ENCODE data around the gene ACAP1. TPM values are rescaled to one million over a fixed set of nuclear protein-coding genes. Genes with fewer than 3 reads are reported as not detected.
A peak's percentile ranks its signal among the peaks of the same experiment; 100 is the strongest.

ACAP1 gene
- total and polyA plus RNA-seq, 7 donors = 1.9 to 20.7 (median 12.2) TPM

- ATAC-seq = peak in 2 of 4 donors; percentile 43 to 49
Observed at GRCh38 chr17:7340179-7340578, 3.9 kb downstream of the ACAP1 start.

GRCh38 chr17:7341842-7342241 is 5.5 kb downstream of the ACAP1 start:
- peaks cover 0 to 15% (median 3%) of the 10 kb centered on the region in 3 donors for H3K27me3 ChIP-seq (ENCODE audit: insufficient read depth in 3 of 3, low read length in 2 of 3)
- intact Hi-C loops (cut with DNase I) = loop anchor here in 1 of 2 donors (10.0 kb wide), 1 partner anchor 77 kb away; the partner anchor contains the start of gene CLDN7
- 86 to 87% (median 87%) methylated on average over 13 of the region's 13 CpGs for WGBS, 3 donors

More at GRCh38 chr17:7340179-7340578, 3.9 kb downstream of the ACAP1 start:
- 54 to 67% (median 62%) methylated on average over 2 of the region's 2 CpGs for WGBS, 3 donors
- no peaks in the 10 kb centered on the region for H3K4me1 ChIP-seq
- peaks cover 0 to 25% (median 4%) of the 10 kb centered on the region in 3 donors for H3K27me3 ChIP-seq (ENCODE audit: insufficient read depth in 3 of 3, low read length in 2 of 3)
- intact Hi-C loops (cut with DNase I) = loop anchor here in 1 of 2 donors (10.0 kb wide), 1 partner anchor 75 kb away; the partner anchor contains the start of gene CLDN7
- H3K4me3 ChIP-seq = no peak overlapping the region
- H3K36me3 ChIP-seq (ENCODE audit: insufficient read depth in 1 of 2, low read depth in 1 of 2) = no peaks in the 10 kb centered on the region
- DNase-seq = no peak
- no peak overlapping the region for H3K27ac ChIP-seq
- H3K9me3 ChIP-seq = no peaks in the 10 kb centered on the region
- TF ChIP-seq CTCF (IDR thresholded peaks at IDR 0.05) = no peak

GRCh38 chr17:7343250-7343649 is 6.9 kb downstream of the ACAP1 start:
- no peak for ATAC-seq
- no peak for TF ChIP-seq CTCF (IDR thresholded peaks at IDR 0.05)
- no peak for DNase-seq
- Histone ChIP-seq H3K4me3 (no peak overlapping the region), H3K36me3 (ENCODE audit: insufficient read depth in 1 of 2, low read depth in 1 of 2) (no peaks in the 10 kb centered on the region), H3K9me3 (no peaks in the 10 kb centered on the region), H3K27me3 (ENCODE audit: insufficient read depth in 3 of 3, low read length in 2 of 3) (peaks cover 0 to 9% (median 3%) of the 10 kb centered on the region in 3 donors), H3K4me1 (peaks cover 10% of the 10 kb centered on the region), H3K27ac (no peak overlapping the region)
- intact Hi-C loops (cut with DNase I) = loop anchor here in 1 of 2 donors (10.0 kb wide), 1 partner anchor 78 kb away; the partner anchor contains the start of gene CLDN7
- WGBS, 3 donors = 56 to 68% (median 57%) methylated on average over 15 of the region's 15 CpGs

More at GRCh38 chr17:7341842-7342241, 5.5 kb downstream of the ACAP1 start:
- no peaks in the 10 kb centered on the region for H3K9me3 ChIP-seq
- H3K4me1 ChIP-seq = no peaks in the 10 kb centered on the region
- H3K4me3 ChIP-seq = no peak overlapping the region
- no peak for ATAC-seq
- no peak overlapping the region for H3K27ac ChIP-seq
- DNase-seq = no peak
- H3K36me3 ChIP-seq (ENCODE audit: insufficient read depth in 1 of 2, low read depth in 1 of 2) = no peaks in the 10 kb centered on the region
- no peak for TF ChIP-seq CTCF (IDR thresholded peaks at IDR 0.05)

GRCh38 chr17:7346761-7347614 is 10.7 kb downstream of the ACAP1 start:
- no peak for ATAC-seq
- Histone ChIP-seq H3K9me3 (no peaks in the 10 kb centered on the region), H3K27ac (peak overlapping the region; percentile 100), H3K4me3 (no peak overlapping the region), H3K36me3 (ENCODE audit: insufficient read depth in 1 of 2, low read depth in 1 of 2) (no peaks in the 10 kb centered on the region), H3K4me1 (peaks cover 30% of the 10 kb centered on the region), H3K27me3 (ENCODE audit: insufficient read depth in 3 of 3, low read length in 2 of 3) (peaks cover 0 to 3% (median 0%) of the 10 kb centered on the region in 3 donors)
- intact Hi-C loops (cut with DNase I) = loop anchor here (5.0 to 10.0 kb wide), 3 partner anchors 65 to 82 kb away; partner anchors contain the start of genes CLDN7 (in 1 of the 2) and SLC2A4 (in 1 of the 2)
- no peak for DNase-seq
- TF ChIP-seq CTCF (IDR thresholded peaks at IDR 0.05) = no peak
- WGBS, 3 donors = 50 to 66% (median 51%) methylated on average over 17 to 18 of the region's 18 CpGs
